ENCODE data around the gene JAZF1. TPM values are rescaled to one million over a fixed set of nuclear protein-coding genes. Genes with fewer than 3 reads are reported as not detected.

Gene JAZF1
- total and polyA plus RNA-seq, 9 of the 15 experiments (the other 6 are each of a cell fraction or from before 2014, with no cell fraction given), result 0.04 to 0.64 (median 0.11) TPM; not detected in 3

GRCh38 chr7:27868131-27868550 is 312.5 kb downstream of the JAZF1 start (continued):
- TF ChIP-seq E4F1 (CRISPR knock-in tag; IDR thresholded peaks at IDR 0.05; ENCODE audit: borderline replicate concordance) (no peak), ERF (CRISPR knock-in tag; IDR thresholded peaks at IDR 0.05) (no peak), ZNF3 (CRISPR knock-in tag; IDR thresholded peaks at IDR 0.05) (no peak), CEBPG (CRISPR knock-in tag; IDR thresholded peaks at IDR 0.05) (no peak), CEBPG (tag; conservative IDR thresholded peaks at IDR 0.05 in 1 of 2, IDR thresholded peaks at IDR 0.05 in 1 of 2) (peak in 1 of 2 experiments; percentile 44; a peak in 1 of 4 replicates), PCBP2 (IDR thresholded peaks at IDR 0.05; ENCODE audit: low read depth, low read length, poor library complexity, severe bottlenecking) (no peak), MEF2D (tag; conservative IDR thresholded peaks at IDR 0.05; ENCODE audit: low read depth) (no peak), ZFP1 (CRISPR knock-in tag; IDR thresholded peaks at IDR 0.05) (no peak), BRD9 (IDR thresholded peaks at IDR 0.05; ENCODE audit: low read depth, partially characterized antibody) (no peak), IRF1 (CRISPR knock-in tag; IDR thresholded peaks at IDR 0.05; ENCODE audit: borderline replicate concordance) (no peak), FOXA3 (CRISPR knock-in tag; conservative IDR thresholded peaks at IDR 0.05 in 1 of 2, IDR thresholded peaks at IDR 0.05 in 1 of 2) (no peak), ATF3 (IDR thresholded peaks at IDR 0.05) (peak; percentile 64), ATF3 (CRISPR knock-in tag; conservative IDR thresholded peaks at IDR 0.05) (no peak), TCF7L2 (IDR thresholded peaks at IDR 0.05; ENCODE audit: low read depth, low read length) (no peak), TBP (optimal IDR thresholded peaks at IDR 0.05; ENCODE audit: low read depth, low read length) (no peak), CREB3 (tag; conservative IDR thresholded peaks at IDR 0.05; ENCODE audit: low read depth) (no peak), CTBP1 (IDR thresholded peaks at IDR 0.05; ENCODE audit: borderline replicate concordance) (no peak), ZNF398 (CRISPR knock-in tag; IDR thresholded peaks at IDR 0.05) (no peak), ZBTB43 (CRISPR knock-in tag; IDR thresholded peaks at IDR 0.05) (no peak)

All from K562 (cell line).